KMS-11 (cell line): ENCODE measurements around the gene MLPH.

Experiments used
- H2AFZ ChIP-seq: fragments of 200-600 bp; sonication (generic); 2 replicates; pipeline ENCODE4 v1.6.1; 2016; ENCODE audit warnings: antibody characterized with exemption, mixed run types, low read depth
- H3K27ac ChIP-seq: fragments of 200-600 bp; sonication (generic); 2 replicates; pipeline ENCODE4 v1.6.1; 2016; ENCODE audit warnings: mild to moderate bottlenecking, mixed run types
- H3K27me3 ChIP-seq: fragments of 200-600 bp; sonication (generic); 2 replicates; pipeline ENCODE4 v1.6.1; 2017; ENCODE audit warnings: mild to moderate bottlenecking, low read depth, mixed run types, moderate library complexity; ENCODE audit not compliant: insufficient read depth
- H3K36me3 ChIP-seq: fragments of 200-600 bp; sonication (generic); 2 replicates; pipeline ENCODE4 v1.6.1; 2017; ENCODE audit warnings: mild to moderate bottlenecking, mixed run types; ENCODE audit not compliant: insufficient read depth
- H3K4me1 ChIP-seq: fragments of 200-600 bp; sonication (generic); 2 replicates; pipeline ENCODE4 v1.6.1; 2016; ENCODE audit warnings: mild to moderate bottlenecking, low read depth, mixed run types; ENCODE audit not compliant: poor library complexity, severe bottlenecking
- H3K4me2 ChIP-seq: fragments of 200-600 bp; sonication (generic); 2 replicates; pipeline ENCODE4 v1.7.0; 2016; ENCODE audit warnings: mild to moderate bottlenecking, mixed run types
- H3K4me3 ChIP-seq: fragments of 200-600 bp; sonication (generic); IDR thresholded peaks from 2 replicates; pipeline ENCODE4 v1.6.1; 2017; ENCODE audit warnings: low read depth, low read length, mixed read lengths; ENCODE audit not compliant: insufficient read depth
- H3K79me2 ChIP-seq: fragments of 200-600 bp; sonication (generic); 2 replicates; pipeline ENCODE4 v1.6.1; 2016; ENCODE audit warnings: low read depth, mixed run types; ENCODE audit not compliant: insufficient read depth
- H3K9ac ChIP-seq: fragments of 200-600 bp; sonication (generic); 2 replicates; pipeline ENCODE4 v1.6.1; 2016; ENCODE audit warnings: mild to moderate bottlenecking, mixed run types
- H4K20me1 ChIP-seq: fragments of 200-600 bp; sonication (generic); 2 replicates; pipeline ENCODE4 v1.6.1; 2016; ENCODE audit warnings: mild to moderate bottlenecking, mixed run types; ENCODE audit not compliant: insufficient read depth
- TF ChIP-seq, protein P1 (sequence below): fragments of 200-600 bp; sonication (generic); conservative IDR thresholded peaks from 2 replicates; pipeline ENCODE4 v1.6.1; 2017; ENCODE audit warnings: low read depth, mild to moderate bottlenecking, antibody characterized with exemption, low read length, moderate library complexity, mixed read lengths

The MLPH gene

GRCh38 chr2:237602409-237602808, 115.4 kb downstream of the MLPH start:
- no peaks in the 10 kb centered on the region for H3K36me3 ChIP-seq
- H3K79me2 ChIP-seq: no peaks in the 10 kb centered on the region
- no peaks in the 10 kb centered on the region for H4K20me1 ChIP-seq
- H3K9ac ChIP-seq: no peak overlapping the region
- TF ChIP-seq, protein P1, sequence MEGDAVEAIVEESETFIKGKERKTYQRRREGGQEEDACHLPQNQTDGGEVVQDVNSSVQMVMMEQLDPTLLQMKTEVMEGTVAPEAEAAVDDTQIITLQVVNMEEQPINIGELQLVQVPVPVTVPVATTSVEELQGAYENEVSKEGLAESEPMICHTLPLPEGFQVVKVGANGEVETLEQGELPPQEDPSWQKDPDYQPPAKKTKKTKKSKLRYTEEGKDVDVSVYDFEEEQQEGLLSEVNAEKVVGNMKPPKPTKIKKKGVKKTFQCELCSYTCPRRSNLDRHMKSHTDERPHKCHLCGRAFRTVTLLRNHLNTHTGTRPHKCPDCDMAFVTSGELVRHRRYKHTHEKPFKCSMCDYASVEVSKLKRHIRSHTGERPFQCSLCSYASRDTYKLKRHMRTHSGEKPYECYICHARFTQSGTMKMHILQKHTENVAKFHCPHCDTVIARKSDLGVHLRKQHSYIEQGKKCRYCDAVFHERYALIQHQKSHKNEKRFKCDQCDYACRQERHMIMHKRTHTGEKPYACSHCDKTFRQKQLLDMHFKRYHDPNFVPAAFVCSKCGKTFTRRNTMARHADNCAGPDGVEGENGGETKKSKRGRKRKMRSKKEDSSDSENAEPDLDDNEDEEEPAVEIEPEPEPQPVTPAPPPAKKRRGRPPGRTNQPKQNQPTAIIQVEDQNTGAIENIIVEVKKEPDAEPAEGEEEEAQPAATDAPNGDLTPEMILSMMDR: no peak
- no peak overlapping the region for H3K4me3 ChIP-seq
- H3K4me2 ChIP-seq: no peak overlapping the region
- no peak overlapping the region for H2AFZ ChIP-seq
- H3K27me3 ChIP-seq: no peaks in the 10 kb centered on the region
- no peak overlapping the region for H3K27ac ChIP-seq
- H3K4me1 ChIP-seq: no peaks in the 10 kb centered on the region

DNA sequence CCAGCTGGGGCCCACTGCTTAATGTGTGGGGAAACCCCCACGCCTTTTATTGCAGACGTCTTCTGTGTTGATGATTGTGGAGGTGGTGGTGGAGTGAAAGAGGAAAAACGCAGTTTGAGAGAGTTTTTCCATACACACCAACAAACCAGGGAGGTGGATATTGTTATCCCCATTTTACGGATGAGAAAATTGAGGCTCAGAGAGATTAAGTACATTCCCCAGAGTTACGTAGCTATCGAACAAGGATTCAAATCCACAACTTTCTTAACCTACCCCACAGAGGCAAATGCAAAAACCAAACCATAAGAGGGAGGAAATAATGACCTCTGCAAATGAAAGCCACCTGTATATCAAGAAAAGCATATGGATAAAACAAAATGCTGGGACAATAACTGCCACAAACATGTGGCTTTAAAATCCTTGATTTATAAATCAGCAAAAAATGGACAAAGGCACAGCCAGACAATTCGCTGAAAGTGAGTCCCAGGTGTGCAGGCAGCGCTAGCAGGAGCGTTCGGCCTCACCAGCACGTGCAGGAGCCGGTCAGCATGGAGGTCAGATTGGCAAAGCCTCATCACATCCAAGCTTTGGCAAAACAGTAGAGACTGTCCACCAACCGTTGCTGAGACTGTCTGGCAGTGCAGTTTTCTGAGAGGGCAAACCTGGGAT, 116.1 kb downstream of the MLPH start:
- TF ChIP-seq, protein P1: no peak
- no peaks in the 10 kb centered on the region for H3K36me3 ChIP-seq
- no peaks in the 10 kb centered on the region for H3K27me3 ChIP-seq
- H3K9ac ChIP-seq: no peak overlapping the region
- no peaks in the 10 kb centered on the region for H3K4me1 ChIP-seq
- H3K79me2 ChIP-seq: no peaks in the 10 kb centered on the region
- H3K4me3 ChIP-seq: no peak overlapping the region
- H3K27ac ChIP-seq: no peak overlapping the region
- no peaks in the 10 kb centered on the region for H4K20me1 ChIP-seq
- no peak overlapping the region for H3K4me2 ChIP-seq
- no peak overlapping the region for H2AFZ ChIP-seq

- no peak overlapping the region for H3K4me2 ChIP-seq
- H3K36me3 ChIP-seq: no peaks in the 10 kb centered on the region
- no peak overlapping the region for H3K27ac ChIP-seq
- TF ChIP-seq, protein P1: no peak
- H3K27me3 ChIP-seq: no peaks in the 10 kb centered on the region
- H3K4me3 ChIP-seq: no peak overlapping the region
- no peak overlapping the region for H2AFZ ChIP-seq
- H4K20me1 ChIP-seq: no peaks in the 10 kb centered on the region
- H3K79me2 ChIP-seq: no peaks in the 10 kb centered on the region
- no peaks in the 10 kb centered on the region for H3K4me1 ChIP-seq
- H3K9ac ChIP-seq: no peak overlapping the region
Observed at GRCh38 chr2:237603718-237604362, 116.8 kb downstream of the MLPH start.

DNA sequence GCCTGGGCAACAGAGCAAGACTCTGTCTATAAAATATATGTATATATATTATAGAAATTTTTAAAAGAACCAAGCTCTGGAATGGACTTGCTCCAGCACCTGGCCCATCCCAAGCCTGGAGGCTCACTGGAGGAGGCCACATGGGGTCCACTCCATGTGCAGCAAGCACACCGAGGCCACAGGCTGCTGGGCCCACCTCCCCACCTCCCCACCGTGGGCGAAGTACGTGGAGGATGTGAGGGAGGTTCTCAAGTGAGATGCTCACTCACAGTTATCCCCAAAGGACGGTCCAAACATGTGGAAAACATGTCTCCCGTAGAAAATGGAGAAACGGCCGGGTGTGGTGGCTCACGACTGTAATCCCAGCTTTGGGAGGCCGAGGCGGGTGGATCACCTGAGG, 117.3 kb downstream of the MLPH start:
- Histone ChIP-seq H2AFZ (no peak overlapping the region), H3K4me2 (no peak overlapping the region), H3K4me1 (no peaks in the 10 kb centered on the region), H3K9ac (no peak overlapping the region), H3K27ac (no peak overlapping the region), H4K20me1 (no peaks in the 10 kb centered on the region), H3K4me3 (no peak overlapping the region), H3K27me3 (no peaks in the 10 kb centered on the region), H3K36me3 (no peaks in the 10 kb centered on the region), H3K79me2 (no peaks in the 10 kb centered on the region)
- TF ChIP-seq, protein P1: no peak
